Measurements from ENCODE around the gene SLC44A4.

DNA sequence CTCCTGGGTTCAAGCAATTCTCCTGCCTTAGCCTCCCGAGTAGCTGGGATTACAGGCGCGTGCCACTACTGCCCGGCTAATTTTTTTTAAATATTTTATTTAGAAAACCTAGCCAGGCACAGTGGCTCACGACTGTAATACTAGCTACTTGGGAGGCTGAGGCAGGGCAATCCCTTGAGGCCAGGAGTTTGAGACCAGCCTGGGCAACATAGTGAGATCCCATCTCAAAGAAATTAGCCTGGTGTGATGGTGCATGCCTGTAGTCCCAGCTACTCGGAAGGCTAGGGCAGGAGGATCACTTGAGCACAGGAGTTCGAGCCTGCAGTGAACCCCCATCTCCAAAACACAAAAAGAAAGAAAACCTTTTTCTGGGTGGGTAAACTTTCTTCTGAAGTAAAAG, 2.4 kb downstream of the SLC44A4 start:
- TF ChIP-seq POLR2AphosphoS5 (IDR thresholded peaks at IDR 0.05; ENCODE audit: low read depth, low read length), result no peak
- TF ChIP-seq, protein P1, sequence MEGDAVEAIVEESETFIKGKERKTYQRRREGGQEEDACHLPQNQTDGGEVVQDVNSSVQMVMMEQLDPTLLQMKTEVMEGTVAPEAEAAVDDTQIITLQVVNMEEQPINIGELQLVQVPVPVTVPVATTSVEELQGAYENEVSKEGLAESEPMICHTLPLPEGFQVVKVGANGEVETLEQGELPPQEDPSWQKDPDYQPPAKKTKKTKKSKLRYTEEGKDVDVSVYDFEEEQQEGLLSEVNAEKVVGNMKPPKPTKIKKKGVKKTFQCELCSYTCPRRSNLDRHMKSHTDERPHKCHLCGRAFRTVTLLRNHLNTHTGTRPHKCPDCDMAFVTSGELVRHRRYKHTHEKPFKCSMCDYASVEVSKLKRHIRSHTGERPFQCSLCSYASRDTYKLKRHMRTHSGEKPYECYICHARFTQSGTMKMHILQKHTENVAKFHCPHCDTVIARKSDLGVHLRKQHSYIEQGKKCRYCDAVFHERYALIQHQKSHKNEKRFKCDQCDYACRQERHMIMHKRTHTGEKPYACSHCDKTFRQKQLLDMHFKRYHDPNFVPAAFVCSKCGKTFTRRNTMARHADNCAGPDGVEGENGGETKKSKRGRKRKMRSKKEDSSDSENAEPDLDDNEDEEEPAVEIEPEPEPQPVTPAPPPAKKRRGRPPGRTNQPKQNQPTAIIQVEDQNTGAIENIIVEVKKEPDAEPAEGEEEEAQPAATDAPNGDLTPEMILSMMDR (IDR thresholded peaks at IDR 0.05), result no peak
- TF ChIP-seq YY1 (IDR thresholded peaks at IDR 0.05; ENCODE audit: low read depth), result no peak
- no peak for TF ChIP-seq FOXJ3 (CRISPR knock-in tag; IDR thresholded peaks at IDR 0.05)
- no peak for TF ChIP-seq GABPA (IDR thresholded peaks at IDR 0.05; ENCODE audit: low read depth)
- TF ChIP-seq RAD21 (IDR thresholded peaks at IDR 0.05; ENCODE audit: low read length), result no peak
- TF ChIP-seq SMC3 (IDR thresholded peaks at IDR 0.05; ENCODE audit: low read depth, low read length), result no peak
- TF ChIP-seq EP300 (IDR thresholded peaks at IDR 0.05; ENCODE audit: borderline replicate concordance in 1 of 2, low read depth in 1 of 2, low read length in 1 of 2), result no peak
